Sigmoid colon (tissue), 4 donors: ENCODE data around the gene TSKU.

ENCODE experiments used
- POLR2A ChIP-seq, 2 donors: fragments of 450-650 bp; IDR thresholded peaks; one replicate each; pipeline ENCODE4 v1.6.1; 2016; ENCODE audit warnings: antibody characterized with exemption in 2 of 2, mild to moderate bottlenecking in 2 of 2, moderate library complexity in 2 of 2
- POLR2AphosphoS5 ChIP-seq, 4 donors: sonication (generic); formaldehyde crosslinking; IDR thresholded peaks; one replicate each; pipeline ENCODE4 v1.6.1; 2017; ENCODE audit warnings: antibody characterized with exemption in 4 of 4
- TF ChIP-seq, protein P1 (sequence below), 4 experiments: fragments of 450-650 bp in 3 of 4; fragments of 200-600 bp in 1 of 4; IDR thresholded peaks; one replicate each; pipeline ENCODE4 v1.5.1; 2016 to 2019; ENCODE audit warnings: antibody characterized with exemption in 4 of 4, mild to moderate bottlenecking in 3 of 4, moderate library complexity in 2 of 4

DNA sequence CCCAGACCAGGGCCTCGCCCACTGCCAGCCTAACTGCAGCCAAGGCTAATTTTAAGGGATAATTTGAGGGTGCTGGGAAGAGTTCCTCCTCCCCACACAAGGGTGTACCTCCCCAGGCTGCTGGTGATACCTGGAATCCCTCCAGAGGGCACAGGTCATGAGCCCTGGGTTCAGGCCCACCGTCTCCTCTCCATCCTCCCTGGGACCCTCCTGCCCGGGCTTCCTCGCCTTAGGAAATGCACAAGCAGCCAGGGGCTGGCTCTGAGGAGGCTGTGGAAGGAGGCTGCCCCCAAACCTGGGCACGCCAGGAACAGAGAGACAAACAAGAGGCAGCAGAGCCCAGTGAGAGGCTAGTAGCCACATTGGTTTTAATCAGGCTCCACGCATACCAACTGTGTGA, 16.6 kb upstream of the TSKU start:
- TF ChIP-seq, protein P1, sequence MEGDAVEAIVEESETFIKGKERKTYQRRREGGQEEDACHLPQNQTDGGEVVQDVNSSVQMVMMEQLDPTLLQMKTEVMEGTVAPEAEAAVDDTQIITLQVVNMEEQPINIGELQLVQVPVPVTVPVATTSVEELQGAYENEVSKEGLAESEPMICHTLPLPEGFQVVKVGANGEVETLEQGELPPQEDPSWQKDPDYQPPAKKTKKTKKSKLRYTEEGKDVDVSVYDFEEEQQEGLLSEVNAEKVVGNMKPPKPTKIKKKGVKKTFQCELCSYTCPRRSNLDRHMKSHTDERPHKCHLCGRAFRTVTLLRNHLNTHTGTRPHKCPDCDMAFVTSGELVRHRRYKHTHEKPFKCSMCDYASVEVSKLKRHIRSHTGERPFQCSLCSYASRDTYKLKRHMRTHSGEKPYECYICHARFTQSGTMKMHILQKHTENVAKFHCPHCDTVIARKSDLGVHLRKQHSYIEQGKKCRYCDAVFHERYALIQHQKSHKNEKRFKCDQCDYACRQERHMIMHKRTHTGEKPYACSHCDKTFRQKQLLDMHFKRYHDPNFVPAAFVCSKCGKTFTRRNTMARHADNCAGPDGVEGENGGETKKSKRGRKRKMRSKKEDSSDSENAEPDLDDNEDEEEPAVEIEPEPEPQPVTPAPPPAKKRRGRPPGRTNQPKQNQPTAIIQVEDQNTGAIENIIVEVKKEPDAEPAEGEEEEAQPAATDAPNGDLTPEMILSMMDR (IDR thresholded peaks at IDR 0.05): no peak
- TF ChIP-seq POLR2AphosphoS5 (IDR thresholded peaks at IDR 0.05) (no peak), POLR2A (IDR thresholded peaks at IDR 0.05) (no peak)
